Fibroblast of villous mesenchyme (primary cell): ENCODE measurements around the gene BMERB1. TPM values are rescaled to one million over a fixed set of nuclear protein-coding genes. Genes with fewer than 3 reads are reported as not detected.

Experiments
- DNase-seq: peaks from one replicate; pipeline ENCODE4 v3.0.0-alpha.2; 2010; ENCODE audit warnings: low read depth
- H3K4me3 ChIP-seq: 2 replicates; pipeline ENCODE4 v1.5.1; 2011; ENCODE audit warnings: low read depth, mild to moderate bottlenecking, low read length
- total RNA-seq: library from RNA; depleted of rRNA; stranded (reverse); fragments of >200 nt; gene quantifications from 2 replicates; pipeline ENCODE4 v1.2.3, GENCODE V29; 2012
- TF ChIP-seq, protein P1 (sequence below): IDR thresholded peaks from 2 replicates; pipeline ENCODE4 v1.5.1; 2012; ENCODE audit warnings: low read depth, mild to moderate bottlenecking, low read length; ENCODE audit not compliant: insufficient read depth

The BMERB1 gene
- total RNA-seq, 1 donor: 44.0 TPM

DNA sequence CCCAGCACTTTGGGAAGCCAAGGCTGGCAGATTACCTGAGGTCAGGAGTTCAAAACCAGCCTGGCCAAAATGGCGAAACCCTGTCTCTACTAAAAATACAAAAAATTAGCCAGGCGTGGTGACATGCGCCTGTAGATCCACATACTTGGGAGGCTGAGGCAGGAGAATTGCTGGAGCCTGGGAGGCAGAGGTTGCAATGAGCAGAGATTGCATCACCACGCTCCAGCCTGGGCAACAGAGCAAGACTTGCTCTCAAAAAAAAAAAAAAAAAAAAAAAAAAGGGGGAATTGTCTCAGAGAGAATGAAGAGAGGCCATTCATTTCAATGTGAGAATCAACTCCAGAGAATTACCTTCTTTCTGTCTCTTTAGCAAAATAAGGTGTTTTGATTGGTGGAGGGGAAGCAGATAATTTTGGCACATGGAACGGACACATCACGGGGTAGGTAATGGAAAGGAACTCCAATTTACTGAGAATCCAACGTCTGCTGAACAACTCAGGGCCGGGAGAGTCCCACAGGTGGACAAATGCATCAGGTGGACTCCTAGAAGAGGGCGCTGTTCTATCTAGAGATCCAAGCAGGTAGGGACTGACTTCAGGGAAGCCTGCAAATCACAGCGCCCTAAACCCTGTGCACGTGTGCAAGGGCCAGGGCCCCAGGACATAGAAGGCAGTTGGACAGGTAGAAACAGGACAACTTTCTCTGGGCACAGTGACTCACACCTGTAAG, 77.5 kb downstream of the BMERB1 start:
- TF ChIP-seq, protein P1, sequence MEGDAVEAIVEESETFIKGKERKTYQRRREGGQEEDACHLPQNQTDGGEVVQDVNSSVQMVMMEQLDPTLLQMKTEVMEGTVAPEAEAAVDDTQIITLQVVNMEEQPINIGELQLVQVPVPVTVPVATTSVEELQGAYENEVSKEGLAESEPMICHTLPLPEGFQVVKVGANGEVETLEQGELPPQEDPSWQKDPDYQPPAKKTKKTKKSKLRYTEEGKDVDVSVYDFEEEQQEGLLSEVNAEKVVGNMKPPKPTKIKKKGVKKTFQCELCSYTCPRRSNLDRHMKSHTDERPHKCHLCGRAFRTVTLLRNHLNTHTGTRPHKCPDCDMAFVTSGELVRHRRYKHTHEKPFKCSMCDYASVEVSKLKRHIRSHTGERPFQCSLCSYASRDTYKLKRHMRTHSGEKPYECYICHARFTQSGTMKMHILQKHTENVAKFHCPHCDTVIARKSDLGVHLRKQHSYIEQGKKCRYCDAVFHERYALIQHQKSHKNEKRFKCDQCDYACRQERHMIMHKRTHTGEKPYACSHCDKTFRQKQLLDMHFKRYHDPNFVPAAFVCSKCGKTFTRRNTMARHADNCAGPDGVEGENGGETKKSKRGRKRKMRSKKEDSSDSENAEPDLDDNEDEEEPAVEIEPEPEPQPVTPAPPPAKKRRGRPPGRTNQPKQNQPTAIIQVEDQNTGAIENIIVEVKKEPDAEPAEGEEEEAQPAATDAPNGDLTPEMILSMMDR: no peak
- H3K4me3 ChIP-seq: no peak overlapping the region
- no peak for DNase-seq

DNA sequence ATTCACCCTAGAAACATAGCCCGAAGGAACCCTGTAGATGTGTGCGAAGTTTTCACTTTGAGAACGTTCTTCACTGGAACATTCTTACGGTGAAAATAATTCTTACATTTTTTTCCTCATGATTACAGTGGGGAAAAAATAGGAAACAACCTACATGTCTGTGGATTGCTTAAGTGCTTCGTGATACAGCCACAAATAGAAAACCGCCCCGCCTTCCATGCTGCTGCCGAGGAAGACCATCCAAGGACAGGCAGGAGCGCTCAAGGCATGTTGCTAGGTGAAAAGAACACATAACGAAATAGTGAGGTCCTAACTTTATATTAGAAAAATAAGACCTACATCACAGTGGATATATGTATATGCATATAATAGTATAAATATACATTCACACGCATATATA, 78.8 kb downstream of the BMERB1 start:
- TF ChIP-seq, protein P1: no peak
- no peak for DNase-seq

DNA sequence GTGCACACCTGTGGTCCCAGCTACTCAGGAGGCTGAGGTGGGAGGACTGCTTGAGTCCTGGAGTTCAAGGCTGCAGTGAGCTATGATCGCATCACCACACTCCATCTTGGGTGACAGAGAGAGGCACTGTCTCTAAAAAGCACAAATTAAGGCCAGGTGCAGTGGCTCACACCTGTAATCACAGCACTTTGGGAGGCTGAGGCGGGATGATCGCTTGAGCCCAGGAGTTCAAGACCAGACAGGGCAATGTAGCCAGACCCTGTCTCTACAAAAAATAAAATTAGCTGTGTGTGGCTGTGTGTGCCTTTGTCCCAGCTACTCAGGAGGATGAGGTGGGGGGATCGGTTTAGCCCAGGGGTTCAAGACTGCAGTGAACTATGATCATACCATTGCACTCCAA, 81.6 kb downstream of the BMERB1 start:
- no peak overlapping the region for H3K4me3 ChIP-seq
- DNase-seq: no peak
- TF ChIP-seq, protein P1: no peak

More for the DNA sequence above, 78.8 kb downstream of the BMERB1 start:
- H3K4me3 ChIP-seq: no peak overlapping the region

DNA sequence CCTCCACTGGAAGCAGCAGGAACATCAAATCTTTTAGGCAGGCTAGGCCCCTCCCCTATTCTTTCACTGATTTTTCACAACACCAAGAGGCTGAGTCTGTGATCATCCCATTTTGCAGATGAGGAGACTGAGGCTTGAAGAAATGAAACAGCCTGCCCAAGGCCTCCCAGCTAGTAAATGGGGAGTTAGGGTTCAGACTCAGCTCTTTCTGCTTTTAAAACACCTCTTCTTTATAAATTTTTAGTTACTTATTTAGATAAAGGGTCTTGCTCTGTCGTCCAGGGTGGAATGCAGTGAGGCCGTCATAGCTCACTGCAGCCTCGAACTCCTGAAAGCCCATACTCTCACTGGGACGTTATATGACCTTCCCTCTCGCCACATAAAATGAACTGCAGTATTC, 82.2 kb downstream of the BMERB1 start:
- no peak overlapping the region for H3K4me3 ChIP-seq
- TF ChIP-seq, protein P1: no peak
- no peak for DNase-seq

DNA sequence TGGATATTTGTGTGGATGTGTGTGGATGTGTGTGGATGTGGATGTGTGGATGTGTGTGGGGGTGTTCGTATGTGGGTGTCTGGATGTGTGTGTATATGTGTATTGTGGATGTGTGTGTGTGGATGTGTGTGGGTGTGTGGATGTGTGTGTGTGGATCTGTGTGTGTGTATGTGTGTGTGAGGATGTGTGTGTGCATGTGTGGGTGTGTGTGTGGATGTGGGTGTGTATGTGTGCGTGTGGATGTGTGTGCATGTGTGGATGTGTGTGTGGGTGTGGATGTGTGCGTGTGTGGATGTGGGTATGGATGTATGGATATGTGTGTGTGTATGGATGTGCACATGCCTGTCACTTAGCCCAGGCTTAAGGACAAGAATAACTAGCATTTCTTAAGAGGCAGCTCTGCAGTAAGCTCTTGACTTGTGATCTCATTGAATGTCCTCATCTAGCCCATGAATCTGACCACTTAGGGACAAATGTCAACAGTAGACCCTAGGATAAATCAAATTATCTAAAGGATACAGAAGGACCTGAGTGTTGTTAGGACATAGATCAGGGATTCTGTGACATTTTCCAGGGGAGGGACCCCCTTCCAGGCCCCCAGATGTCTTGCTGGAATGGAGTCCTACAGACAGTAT, 83.5 kb downstream of the BMERB1 start:
- TF ChIP-seq, protein P1: no peak
- no peak overlapping the region for H3K4me3 ChIP-seq
- no peak for DNase-seq

DNA sequence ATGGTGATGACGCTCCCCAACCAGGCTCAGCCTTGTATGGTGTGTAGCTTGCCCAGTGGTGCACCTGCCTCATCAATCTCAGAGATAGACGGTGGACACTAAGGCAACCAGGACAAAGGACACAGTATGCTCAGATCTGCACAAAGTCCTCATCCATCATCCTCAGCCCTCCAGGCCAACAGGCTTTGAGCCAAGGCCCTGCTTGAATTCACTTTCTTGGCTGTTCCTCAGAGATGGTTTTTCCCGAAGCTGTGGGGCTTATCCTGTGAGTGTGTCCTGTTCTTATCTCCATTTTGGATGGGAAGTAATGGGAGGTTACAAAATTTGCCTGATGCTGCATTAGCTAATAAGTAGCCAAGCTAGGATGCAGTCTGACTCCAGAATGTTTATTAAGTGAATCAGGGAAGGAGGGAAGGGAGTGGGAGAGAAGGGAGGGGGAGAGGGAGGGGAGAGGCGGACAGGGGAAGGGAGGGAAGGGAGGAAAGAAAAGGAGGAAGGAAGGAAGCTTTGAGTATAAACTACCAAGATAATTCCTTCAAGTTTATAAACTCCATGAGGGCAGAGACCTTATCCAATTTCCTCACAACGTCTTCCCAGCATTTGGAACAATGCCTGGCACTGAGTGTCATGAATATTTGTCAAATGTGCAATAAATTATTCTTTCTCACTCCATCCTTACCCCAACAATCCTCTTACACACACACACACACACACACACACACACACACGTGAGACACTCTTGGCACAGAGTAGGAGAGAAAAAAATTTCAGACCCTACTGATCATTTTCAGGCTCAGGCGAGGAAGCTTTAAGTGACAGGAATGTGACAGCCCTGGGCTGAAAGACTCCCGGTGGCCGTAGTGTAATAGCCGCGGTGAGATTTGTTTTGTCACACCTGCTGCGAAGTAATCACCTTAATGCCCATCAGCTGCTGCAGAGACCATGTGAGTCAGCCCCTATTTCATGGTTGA, 84.3 kb downstream of the BMERB1 start:
- DNase-seq: peak; percentile 48
- no peak overlapping the region for H3K4me3 ChIP-seq
- TF ChIP-seq, protein P1: no peak
